Measurements from ENCODE around the gene MCF2L. TPM values are rescaled to one million over a fixed set of nuclear protein-coding genes. Genes with fewer than 3 reads are reported as not detected.
"Not testable (repeated sequence)": the region's sequence is repeated elsewhere in the genome, so short reads cannot be mapped to it uniquely, and the experiment has no call there.

The MCF2L gene
- total RNA-seq, 1 experiment from 2014 or later, result 3.0 TPM

DNA sequence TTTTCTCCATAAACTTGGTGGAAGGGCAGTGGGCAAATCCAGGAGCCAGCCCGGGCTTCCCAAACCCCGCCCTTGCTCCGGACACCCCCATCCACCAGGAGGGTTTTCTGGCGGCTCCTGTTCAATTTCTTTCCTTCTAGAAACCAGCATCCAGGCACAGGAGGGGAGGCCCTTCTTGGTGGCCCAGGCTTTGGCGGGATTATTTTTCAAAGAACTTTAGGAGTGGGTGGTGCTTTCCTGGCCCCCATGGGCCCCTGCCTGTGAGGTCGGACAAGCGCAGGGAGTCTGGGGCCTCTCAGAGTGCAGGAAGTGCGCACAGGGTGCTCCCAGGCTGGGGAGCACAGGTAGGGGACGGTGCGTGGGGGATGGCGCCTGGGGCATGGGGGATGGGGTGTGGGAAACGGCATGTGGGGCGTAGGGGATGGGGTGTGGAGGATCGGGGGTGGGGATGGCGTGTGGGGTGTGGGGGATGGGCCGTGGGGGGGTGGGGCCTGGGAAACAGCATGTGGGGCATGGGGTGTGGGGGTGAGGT lies 137.0 kb downstream of the MCF2L start:
- in situ Hi-C loops (cut with HindIII; ENCODE audit: low pct_unique_long_range_greater_than_20kb, low sequenced_read_pairs), result no loop called here
- DNase-seq (ENCODE audit: low read depth), result no peak

DNA sequence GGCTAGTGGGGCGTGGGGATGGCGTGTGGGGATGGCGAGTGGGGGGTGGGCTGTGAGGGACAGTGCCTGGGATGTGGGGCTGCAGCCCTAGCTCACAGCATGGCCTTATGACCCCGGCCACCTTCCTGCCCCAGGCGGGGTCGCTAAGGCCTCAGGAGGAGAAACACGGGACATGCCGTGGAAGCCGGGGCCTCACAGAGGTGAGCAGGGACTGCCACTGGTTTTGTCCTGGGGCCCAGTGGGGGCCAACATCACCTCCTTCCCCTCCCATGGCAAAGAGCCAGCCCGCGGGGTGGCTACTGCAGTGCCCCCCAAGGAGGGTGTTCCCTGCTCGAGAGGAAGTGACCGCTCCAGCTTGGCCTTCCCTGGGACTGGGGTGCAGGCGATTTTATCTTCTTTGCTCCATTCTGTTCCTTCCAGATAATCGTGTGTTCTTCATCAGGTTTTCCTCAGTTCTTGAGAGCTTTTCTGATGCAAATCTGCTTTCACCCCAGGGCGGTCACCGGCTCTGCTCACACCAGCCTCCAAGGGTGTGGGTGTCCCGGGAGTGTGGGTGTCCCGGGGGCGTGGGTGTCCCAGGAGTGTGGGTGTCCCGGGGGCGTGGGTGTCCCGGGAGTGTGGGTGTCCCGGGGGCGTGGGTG lies 137.8 kb downstream of the MCF2L start:
- DNase-seq (ENCODE audit: low read depth), result no peak
- in situ Hi-C loops (cut with HindIII; ENCODE audit: low pct_unique_long_range_greater_than_20kb, low sequenced_read_pairs), result no loop called here

DNA sequence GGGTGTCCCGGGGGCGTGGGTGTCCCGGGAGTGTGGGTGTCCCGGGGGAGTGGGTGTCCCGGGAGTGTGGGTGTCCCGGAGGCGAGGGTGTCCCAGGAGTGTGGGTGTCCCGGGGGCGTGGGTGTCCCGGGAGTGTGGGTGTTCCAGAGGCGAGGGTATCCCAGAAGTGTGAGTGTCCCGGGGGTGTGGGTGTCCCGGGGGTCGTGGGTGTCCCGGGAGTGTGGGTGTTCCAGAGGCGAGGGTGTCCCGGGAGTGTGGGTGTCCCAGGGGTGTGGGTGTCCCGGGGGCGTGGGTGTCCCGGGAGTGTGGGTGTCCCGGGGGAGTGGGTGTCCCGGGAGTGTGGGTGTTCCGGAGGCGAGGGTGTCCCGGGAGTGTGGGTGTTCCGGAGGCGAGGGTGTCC lies 139.5 kb downstream of the MCF2L start:
- DNase-seq (ENCODE audit: low read depth); in situ Hi-C loops (cut with HindIII; ENCODE audit: low pct_unique_long_range_greater_than_20kb, low sequenced_read_pairs): not testable (repeated sequence)

DNA sequence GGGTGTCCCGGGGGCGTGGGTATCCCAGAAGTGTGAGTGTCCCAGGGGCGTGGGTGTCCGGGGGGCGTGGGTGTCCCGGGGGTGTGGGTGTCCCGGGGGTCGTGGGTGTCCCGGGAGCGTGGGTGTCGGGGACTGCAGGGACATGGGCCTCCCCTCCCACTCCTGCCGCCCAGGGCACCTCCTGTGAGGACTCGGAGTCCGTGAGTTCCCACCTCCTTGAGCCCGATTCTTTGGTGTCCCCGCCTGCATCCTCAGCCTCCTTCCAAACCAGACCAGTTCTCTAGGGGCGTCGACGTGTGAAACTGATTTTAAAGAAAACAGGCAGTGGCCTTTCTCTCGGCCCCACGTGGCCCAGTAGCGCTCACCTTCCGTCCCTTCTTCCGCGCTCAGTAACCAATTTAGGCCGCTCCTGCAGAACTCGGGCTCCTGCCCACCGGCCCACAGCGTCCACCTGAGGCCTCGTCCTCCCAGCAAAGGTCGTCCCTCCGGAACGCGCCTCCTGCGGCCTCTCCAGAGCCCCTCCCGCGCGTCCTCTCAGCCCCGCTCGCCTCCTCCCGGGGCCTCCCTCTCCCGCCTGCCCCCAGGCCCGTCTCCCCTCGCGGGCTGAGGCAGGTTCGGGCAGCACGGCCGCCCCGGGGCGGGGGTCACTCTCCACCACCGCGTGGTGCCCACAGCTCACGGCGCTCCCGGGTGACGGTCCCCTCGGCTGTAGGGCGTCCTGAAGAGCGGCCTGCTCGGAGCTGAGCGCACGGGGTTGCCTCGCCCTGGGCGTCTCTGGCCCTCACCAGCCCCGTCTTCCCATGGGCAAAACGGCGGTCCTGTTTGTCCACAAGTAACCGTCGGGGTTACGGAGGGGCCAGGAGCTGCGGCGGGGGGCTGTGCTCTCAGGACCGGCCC lies 140.4 kb downstream of the MCF2L start:
- in situ Hi-C loops (cut with HindIII; ENCODE audit: low pct_unique_long_range_greater_than_20kb, low sequenced_read_pairs), result no loop called here
- no peak for DNase-seq (ENCODE audit: low read depth)

DNA sequence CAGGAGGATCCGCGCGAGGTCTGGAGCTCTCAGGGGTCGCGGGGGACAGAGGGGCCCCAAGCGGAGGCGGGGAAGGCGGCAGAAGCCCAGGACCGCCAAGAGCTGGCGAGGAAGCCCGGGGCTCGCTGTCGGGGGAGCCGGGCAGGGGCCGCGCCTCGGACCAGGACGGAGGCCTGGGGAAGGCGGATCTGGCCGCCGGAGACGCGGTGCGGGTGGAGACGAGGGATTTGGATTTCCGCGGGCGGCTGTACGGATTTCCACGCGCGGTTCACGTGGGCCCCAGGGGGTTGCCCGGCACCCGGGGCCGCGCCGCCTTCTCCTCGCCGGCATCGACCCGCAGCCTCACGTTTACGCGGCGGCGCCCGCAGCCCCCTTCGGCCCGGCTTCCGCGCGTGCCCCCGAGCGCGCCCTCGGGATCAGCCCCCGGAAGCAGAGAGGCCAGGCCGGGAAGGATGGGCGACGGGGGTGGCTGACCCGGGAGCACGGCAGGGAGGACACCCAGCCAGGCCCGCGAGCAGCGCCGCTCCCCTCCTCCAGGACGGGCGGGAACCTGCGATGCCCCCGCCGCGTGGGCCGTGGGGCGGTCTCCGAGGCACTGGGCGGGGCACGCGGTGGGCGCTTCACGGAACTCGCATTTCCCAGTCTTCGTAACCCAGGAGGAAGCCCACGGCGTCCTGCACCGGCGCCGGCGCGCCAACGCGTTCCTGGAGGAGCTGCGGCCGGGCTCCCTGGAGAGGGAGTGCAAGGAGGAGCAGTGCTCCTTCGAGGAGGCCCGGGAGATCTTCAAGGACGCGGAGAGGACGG lies 141.2 kb downstream of the MCF2L start:
- in situ Hi-C loops (cut with HindIII; ENCODE audit: low pct_unique_long_range_greater_than_20kb, low sequenced_read_pairs), result no loop called here
- no peak for DNase-seq (ENCODE audit: low read depth)

DNA sequence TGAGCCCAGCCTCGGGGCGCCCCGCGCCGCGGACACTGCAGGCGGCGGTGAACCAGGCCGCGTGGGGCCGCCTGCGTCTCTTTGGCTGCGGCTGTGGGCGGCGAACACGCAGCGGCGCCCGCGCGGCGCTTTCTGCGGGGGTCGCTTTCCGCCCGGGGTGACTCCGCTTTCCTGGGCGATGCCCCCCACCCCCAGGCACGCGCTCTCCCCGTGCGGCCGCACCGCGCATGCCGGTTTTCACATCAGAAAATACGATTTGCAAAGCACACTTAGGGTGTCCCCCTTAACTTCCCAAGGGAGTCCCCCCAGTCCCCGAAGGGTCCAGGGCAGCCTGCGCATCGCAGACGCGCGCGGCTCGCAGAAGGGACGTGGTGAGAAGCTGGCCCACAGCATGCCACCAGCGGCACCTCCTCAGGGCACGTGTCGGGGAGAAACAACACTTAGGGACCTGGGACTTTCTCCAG lies 141.9 kb downstream of the MCF2L start:
- DNase-seq (ENCODE audit: low read depth), result no peak
- in situ Hi-C loops (cut with HindIII; ENCODE audit: low pct_unique_long_range_greater_than_20kb, low sequenced_read_pairs), result no loop called here

DNA sequence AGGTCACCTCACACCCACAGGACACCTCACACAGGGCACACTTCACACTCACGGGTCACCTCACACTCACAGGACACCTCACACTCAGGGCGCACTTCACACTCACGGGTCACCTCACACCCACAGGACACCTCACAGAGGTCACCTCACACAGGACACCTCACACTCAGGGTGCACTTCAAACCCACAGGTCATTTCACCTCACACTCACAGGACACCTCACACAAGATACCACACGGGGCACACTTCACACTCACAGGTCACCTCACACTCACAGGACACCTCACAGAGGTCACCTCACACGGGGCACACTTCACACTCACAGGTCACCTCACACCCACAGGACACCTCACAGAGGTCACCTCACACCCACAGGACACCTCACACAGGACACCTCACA lies 142.8 kb downstream of the MCF2L start:
- in situ Hi-C loops (cut with HindIII; ENCODE audit: low pct_unique_long_range_greater_than_20kb, low sequenced_read_pairs); DNase-seq (ENCODE audit: low read depth): not testable (repeated sequence)

DNA sequence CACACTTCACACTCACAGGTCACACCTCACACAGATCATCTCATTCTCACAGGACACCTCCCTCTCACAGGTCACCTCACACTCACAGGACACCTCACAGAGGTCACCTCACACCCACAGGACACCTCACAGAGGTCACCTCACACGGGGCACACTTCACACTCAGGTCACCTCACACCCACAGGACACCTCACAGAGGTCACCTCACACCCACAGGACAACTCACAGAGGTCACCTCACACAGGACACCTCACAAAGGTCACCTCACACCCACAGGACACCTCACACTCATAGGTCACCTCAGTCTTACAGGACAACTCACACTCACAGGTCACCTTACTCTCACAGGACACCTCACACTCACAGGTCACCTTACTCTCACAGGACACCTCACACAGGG lies 143.5 kb downstream of the MCF2L start:
- in situ Hi-C loops (cut with HindIII; ENCODE audit: low pct_unique_long_range_greater_than_20kb, low sequenced_read_pairs); DNase-seq (ENCODE audit: low read depth): not testable (repeated sequence)

DNA sequence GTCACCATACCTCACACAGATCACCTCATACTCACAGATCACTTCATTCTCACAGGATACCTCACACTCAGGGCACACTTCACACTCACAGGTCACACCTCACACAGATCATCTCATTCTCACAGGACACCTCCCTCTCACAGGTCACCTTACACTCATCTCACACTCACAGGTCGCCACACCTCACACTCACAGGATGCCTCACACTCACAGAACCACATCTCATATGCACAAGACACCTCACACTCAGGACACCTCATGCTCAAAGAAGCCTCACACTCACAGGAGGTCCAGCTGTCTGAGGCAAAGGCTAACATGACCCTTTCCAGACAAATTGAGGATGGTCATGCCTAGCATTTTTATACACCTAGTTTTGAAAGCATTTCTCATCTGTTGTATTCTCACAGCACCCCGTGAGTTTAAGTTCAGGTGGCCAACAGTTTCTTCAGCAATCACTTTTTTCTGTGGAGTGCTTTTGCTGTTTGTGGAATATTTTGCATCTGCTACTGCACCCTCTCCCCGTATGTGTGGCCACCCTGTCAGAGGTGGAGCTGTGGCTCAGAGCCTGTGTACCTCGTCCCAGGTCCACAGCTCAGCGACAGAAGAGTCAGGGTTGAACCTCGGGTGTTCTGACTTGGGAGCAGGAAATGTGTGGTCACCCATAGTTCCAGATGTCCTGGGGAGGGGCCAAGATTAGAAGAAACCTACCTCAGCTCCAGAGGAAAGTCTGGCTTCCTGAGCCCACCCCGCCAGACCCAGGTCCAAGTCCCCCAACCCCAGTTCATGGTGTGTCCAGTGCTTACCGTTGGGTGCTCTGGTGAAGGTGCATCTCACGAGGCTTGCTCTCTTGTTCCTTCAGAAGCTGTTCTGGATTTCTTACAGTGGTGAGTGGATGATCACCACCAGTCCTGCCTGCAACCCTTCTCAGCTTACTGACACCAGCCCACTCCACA lies 144.2 kb downstream of the MCF2L start:
- in situ Hi-C loops (cut with HindIII; ENCODE audit: low pct_unique_long_range_greater_than_20kb, low sequenced_read_pairs), result no loop called here
- DNase-seq (ENCODE audit: low read depth), result no peak

DNA sequence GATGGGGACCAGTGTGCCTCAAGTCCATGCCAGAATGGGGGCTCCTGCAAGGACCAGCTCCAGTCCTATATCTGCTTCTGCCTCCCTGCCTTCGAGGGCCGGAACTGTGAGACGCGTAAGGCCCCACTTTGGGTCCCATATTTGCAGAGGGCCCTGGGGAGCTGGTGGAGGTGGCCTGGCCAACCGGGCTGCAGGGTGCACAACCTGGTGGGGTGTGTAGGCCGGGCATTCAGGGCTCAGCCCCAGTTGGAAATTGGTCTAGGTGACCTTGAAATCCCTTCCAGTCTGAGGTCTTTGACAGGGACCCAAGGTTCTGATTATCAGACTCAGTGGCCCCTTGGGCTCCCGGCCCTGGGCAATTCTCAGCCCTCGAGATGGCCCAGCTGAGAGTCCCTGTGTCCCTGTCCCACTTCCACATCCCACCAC lies 144.8 kb downstream of the MCF2L start:
- in situ Hi-C loops (cut with HindIII; ENCODE audit: low pct_unique_long_range_greater_than_20kb, low sequenced_read_pairs), result no loop called here
- no peak for DNase-seq (ENCODE audit: low read depth)

DNA sequence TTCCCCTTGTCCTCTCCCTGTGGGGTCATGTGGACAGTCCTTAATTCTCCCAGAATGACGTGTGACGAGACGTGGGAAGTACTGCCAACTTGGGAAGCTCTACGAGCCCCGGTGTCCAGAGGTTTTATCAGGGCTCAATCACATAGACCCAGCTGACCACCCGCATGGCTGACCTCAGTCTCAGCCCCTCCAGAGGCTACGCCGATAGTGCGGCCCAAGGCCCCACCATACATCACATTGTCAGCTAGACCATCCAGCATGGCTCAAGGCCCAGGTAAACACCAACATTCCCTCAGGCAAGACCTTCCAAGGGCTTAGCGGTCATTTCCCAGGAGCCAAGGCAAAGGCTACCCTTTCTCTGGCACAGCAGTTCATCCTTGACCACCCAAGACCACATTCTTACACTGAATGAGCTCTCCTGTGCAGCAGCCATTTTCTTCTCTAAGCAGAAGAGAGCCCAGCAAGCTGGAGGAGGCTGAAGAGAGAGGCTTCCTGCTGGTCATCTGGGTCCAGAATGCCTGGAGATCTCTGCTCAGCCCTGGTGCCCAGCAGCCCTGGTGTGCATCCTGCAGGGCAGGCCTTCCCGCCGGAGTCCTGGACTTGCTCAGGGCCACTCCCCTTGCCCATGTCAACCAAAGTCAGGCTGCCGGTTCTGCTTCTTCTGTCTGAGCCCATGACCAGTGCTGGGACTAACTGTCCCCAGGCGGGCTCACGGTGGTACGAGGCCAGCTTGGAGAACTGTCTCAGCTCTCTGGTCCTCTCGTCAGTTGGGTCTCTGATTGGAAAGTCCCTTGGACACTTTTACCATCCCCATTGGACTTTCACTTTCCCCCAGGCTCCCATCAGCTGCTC lies 145.7 kb downstream of the MCF2L start:
- no peak for DNase-seq (ENCODE audit: low read depth)
- in situ Hi-C loops (cut with HindIII; ENCODE audit: low pct_unique_long_range_greater_than_20kb, low sequenced_read_pairs), result no loop called here

DNA sequence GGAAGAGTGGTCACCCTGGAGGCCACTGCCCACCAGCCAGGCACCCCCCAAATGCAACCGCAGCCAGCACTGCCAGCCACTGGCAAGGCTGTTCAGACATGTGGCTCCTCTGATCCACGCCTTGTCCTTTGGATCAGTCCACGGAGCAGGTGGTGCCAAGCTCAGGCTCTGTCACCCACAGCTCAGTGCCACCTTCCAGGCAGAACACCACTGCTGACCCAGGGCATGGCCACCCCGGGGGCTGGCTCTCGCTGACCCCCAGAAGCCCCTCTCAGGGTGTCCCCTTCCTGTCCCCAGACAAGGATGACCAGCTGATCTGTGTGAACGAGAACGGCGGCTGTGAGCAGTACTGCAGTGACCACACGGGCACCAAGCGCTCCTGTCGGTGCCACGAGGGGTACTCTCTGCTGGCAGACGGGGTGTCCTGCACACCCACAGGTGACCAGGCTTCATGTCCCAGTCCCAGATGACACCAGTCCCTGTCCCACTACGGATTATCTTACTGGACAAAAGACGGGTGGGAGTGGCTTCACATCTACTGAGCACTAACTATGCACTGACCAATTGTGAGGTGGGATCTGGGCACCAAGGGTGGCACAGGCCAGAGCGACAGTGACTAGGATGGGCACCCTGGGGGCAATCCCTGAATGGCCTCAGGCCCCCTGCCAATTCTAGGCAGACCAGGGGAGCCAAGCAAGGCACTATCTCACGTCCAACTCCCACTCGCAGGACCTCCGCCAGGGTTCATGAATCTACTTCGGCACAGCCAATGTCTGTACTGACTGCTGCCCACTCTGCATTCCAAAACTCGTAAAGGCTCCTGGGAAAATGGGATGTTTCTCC lies 146.6 kb downstream of the MCF2L start:
- no peak for DNase-seq (ENCODE audit: low read depth)
- in situ Hi-C loops (cut with HindIII; ENCODE audit: low pct_unique_long_range_greater_than_20kb, low sequenced_read_pairs), result no loop called here

DNA sequence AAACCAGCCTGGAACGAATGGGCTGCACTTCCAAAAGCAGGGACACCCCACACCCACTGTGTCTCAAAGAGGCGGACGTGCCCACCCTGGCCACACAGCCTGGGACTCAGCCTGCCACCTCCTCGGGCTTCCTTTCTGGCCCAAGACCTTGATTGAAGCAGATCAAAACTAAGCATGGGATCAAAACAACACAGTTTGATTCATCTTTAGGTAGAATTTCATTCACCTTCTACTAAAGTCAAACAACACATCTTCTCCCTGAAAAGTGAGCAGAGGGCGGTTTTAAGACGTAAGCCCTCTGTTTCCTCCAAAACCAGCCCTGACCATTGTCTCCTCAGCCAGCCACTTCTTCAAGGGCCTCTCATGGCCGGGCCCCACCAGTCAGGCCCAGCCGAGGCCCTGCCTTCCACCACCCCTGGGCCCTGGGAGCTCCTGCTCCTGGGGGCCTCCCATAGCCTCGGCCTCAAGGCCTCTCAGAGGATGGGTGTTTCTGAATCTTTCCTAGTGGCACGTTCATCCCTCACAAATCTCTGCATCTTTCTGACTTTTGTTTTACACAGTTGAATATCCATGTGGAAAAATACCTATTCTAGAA lies 147.3 kb downstream of the MCF2L start:
- in situ Hi-C loops (cut with HindIII; ENCODE audit: low pct_unique_long_range_greater_than_20kb, low sequenced_read_pairs), result no loop called here

DNA sequence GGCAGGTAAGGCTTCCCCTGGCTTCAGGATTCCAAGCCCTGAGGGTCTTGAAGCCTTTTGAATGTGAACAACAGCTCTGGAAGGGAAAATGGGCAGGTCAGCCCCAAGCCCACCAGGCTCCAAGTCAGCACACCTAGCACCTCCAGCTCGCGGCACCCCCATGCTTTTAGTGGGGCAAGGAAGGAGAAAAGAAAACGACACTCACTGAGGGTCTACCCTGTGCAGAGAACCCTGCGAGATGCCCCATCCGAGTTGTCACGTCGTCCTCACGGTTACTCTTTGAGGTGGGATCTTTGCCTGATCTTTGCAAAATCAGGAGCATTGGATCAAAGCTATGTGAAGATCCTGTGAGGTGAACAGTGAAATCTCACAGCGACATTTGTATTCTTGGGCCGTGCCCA lies 147.9 kb downstream of the MCF2L start:
- in situ Hi-C loops (cut with HindIII; ENCODE audit: low pct_unique_long_range_greater_than_20kb, low sequenced_read_pairs), result no loop called here
- DNase-seq (ENCODE audit: low read depth), result no peak

More for the DNA sequence above, 147.3 kb downstream of the MCF2L start:
- DNase-seq (ENCODE audit: low read depth), result no peak

DNA sequence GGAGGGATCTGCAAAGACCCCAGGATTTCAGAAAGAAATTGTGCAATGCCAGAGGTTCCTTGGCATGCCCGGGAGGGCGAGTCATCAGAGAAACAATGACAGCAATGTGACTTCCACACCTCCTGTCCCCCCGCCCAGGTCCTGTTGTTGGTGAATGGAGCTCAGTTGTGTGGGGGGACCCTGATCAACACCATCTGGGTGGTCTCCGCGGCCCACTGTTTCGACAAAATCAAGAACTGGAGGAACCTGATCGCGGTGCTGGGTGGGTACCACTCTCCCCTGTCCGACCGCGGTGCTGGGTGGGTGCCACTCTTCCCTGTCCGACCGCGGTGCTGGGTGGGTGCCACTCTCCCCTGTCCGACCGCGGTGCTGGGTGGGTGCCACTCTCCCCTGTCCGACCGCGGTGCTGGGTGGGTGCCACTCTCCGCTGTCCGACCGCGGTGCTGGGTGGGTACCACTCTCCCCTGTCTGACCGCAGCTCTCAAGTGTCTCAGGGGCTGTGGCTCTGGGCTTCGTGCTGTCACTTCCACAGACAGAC lies 148.4 kb downstream of the MCF2L start:
- DNase-seq (ENCODE audit: low read depth), result no peak
- in situ Hi-C loops (cut with HindIII; ENCODE audit: low pct_unique_long_range_greater_than_20kb, low sequenced_read_pairs), result no loop called here

Data from Caki2 (cell line).